HTERT RPE-1 (cell line): Measurements from ENCODE around the gene KMT2A.
"Not testable (repeated sequence)": the region's sequence is repeated elsewhere in the genome, so short reads cannot be mapped to it uniquely, and the experiment has no call there.

ENCODE experiments used
- in situ Hi-C: fragments of 300-500 bp; cut with MboI; formaldehyde crosslinking; loops from 4 replicates; pipeline ENCODE4 v1.14.3; 2020; ENCODE audit warnings: low sequenced_read_pairs

KMT2A gene

DNA sequence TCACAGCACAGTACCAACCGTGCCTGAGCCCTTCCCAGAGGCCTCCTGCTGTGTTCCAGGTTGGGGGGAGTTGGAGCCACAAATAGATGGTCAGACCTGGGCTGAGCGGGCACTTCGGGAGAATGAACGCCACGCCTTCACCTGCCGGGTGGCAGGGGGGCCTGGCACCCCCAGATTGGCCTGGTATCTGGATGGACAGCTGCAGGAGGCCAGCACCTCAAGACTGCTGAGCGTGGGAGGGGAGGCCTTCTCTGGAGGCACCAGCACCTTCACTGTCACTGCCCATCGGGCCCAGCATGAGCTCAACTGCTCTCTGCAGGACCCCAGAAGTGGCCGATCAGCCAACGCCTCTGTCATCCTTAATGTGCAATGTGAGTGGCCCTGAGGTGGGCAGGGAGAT is 95.8 kb downstream of the KMT2A start:
- in situ Hi-C loops: no loop called here

DNA sequence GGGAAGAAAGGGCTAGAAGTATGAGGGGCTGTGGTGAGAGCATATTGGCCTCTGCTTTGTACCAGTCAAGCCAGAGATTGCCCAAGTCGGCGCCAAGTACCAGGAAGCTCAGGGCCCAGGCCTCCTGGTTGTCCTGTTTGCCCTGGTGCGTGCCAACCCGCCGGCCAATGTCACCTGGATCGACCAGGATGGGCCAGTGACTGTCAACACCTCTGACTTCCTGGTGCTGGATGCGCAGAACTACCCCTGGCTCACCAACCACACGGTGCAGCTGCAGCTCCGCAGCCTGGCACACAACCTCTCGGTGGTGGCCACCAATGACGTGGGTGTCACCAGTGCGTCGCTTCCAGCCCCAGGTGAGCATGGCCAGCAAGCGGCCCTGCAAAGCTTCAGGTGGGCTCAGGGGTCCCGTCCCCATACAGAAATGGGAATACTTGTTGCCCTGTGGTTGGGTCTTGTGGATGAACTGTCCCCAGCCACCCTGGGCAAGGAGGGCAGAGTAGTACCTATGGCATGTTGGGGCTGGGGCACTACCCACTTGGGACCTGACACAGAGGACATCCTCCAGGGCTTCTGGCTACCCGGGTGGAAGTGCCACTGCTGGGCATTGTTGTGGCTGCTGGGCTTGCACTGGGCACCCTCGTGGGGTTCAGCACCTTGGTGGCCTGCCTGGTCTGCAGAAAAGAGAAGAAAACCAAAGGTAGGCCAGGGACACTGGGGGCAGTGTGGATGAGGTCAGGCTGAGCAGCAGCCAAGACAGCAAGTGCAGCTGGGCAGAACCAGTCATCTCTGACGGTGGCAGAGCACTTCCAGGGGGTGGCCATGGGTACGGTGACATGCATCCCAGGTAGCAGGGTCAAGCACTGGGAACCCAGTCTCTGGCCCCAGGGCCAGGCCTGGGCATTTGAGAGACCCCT is 96.8 kb downstream of the KMT2A start:
- in situ Hi-C loops: no loop called here

DNA sequence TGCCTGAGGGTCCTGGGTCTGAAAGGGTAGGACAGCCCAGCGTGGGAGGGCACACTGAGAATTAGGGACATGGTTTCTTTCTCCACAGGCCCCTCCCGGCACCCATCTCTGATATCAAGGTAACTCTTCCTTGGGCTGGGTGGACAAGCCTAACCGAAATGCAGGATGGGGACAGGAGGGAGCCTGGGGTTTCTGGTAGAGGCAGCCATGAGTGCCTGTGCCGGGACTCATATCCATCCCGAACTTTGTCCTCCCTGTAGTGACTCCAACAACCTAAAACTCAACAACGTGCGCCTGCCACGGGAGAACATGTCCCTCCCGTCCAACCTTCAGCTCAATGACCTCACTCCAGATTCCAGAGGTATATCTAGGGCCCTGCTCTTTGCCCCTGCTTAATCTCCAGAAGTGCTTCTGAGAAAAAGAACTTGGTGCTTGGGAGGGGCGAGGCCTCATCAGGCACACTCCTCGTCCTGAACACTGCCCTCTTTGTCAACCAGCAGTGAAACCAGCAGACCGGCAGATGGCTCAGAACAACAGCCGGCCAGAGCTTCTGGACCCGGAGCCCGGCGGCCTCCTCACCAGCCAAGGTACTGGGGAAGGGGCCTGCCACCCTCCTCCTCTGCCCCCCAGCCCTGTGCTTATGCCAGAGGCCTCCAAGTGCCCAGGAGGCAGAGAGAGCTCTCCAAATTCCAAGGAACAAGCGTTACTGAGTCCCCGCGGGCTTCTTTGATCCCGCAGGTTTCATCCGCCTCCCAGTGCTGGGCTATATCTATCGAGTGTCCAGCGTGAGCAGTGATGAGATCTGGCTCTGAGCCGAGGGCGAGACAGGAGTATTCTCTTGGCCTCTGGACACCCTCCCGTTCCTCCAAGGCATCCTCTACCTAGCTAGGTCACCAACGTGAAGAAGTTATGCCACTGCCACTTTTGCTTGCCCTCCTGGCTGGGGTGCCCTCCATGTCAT is 97.8 kb downstream of the KMT2A start:
- in situ Hi-C loops: no loop called here

DNA sequence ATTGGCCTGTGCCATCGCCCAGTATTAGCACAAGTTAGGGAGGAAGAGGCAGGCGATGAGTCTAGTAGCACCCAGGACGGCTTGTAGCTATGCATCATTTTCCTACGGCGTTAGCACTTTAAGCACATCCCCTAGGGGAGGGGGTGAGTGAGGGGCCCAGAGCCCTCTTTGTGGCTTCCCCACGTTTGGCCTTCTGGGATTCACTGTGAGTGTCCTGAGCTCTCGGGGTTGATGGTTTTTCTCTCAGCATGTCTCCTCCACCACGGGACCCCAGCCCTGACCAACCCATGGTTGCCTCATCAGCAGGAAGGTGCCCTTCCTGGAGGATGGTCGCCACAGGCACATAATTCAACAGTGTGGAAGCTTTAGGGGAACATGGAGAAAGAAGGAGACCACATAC is 99.0 kb downstream of the KMT2A start:
- in situ Hi-C loops: no loop called here

DNA sequence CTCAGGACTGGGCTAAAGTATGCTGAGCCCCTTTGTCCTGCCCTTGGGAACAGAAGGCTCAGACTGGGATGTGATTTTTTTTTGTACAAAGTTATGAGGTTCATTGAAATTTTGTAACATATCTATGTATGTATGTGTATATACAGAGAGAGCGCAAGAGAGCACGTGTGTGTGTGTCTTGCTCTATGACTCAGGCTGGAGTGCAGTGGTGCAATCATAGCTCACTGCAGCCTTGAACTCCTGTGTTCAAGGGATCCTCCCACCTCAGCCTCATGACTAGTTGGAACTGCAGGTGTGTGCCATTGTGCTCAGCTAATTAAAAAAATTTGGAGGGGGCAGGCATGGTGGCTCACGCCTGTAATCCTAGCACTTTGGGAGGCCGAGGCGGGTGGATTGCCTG is 100.4 kb downstream of the KMT2A start:
- in situ Hi-C loops: no loop called here

DNA sequence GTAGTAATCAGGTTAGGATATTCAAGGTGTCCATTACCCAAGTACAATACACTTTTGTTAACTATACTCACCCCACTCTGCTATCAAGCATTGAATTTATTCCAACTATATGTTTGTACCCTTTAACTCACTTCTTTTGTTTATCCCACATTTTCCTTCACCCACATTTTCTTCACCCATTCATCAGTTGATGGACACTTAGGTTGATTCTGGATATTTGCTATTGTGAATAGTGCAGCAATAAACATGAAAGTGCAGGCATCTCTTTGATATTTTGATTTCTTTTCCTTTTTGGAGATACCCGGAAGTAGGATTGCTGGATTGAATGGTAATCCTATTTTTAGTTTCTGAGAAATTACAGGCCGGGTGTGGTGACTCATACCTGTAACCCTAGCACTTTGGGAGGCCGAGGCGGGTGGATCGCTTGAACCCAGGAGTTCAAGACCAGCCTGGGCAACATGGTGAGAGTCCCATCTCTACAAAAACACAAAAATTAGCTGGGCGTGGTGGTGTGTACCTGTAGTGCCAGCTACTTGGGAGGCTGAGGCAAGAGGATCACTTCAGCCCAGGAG is 101.2 kb downstream of the KMT2A start:
- in situ Hi-C loops: no loop called here

DNA sequence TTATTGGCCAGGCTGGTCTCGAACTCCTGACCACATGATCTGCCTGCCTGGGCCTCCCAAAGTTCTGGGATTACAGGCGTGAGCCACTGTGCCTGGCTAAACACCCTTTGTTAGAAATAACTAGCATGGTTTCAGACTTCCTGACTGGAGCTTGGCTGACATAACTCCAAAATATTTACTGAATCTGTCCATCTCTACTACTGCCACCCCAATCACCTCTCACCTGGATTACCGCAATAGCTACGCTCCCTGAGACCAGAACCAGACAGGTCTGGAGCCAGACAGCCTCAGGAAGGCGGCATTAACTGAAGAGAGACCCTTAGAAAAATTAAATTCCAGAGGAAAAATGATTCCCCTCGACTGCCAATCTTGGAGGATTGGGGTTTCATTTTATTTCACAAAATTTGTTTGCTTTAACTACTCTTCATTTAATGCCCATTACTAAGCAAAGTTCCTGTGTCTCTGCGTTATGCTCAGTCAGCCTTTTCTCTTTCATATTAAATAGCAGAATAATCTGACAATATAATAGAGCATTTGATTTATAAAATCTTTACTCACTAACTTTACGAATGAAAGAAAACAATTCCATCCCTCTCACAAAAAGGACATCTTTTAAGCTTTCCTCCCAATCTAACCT is 107.8 kb downstream of the KMT2A start:
- in situ Hi-C loops: no loop called here

DNA sequence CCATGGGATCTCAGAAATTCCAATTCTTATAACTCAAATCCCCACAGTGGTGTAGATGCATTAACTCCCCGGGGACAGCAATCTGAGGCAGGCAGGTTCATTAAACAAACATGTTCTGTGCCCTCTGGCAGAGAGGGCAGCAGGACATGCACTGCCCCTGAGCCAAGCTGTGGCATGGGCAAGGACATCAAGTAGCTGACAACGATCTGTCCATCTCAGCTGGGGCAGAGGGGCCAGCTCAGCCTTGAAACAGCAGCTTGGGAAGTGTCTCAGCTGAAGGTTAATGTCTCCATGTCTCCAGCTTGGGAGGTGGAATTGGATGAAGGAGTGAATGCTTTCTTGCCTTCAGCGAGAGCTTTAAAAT is 108.3 kb downstream of the KMT2A start:
- in situ Hi-C loops: no loop called here

DNA sequence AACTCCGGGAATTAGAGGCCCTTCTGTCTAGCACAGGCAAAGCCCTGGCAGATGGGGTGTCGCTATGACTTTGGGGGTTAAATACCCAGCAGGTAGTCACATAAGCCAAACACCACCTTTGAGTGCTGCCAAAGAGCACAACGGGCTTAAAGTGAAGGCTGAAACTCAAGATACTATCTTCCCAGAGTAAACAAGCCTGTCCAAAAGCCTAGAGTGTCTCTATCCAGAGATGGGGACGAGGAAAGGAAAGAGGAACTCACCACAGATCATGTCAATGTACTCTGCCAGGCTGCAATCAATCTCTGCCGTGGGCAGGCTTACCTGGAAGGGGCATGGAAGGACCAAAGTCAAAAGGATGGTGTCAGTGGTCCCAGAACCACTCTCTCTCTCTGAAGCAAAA is 109.2 kb downstream of the KMT2A start:
- in situ Hi-C loops: no loop called here

DNA sequence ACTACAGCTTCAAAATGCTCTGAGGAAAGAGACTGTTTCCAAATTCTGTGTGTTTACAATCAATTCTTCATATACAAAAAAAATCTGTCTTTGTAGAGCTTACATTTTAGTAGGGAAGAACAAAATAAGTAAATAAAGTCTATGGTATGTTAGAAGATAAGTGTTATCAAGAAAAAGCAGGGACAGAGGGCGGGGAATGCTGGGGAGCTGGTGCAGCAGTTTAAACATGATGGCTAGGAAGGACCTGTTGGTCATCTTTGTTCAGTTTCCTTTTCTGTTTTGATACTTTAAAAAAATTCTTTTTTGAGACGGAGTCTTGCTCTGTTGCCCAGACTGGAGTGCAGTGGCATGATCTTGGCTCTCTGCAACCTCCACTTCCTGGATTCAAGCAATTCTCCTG is 110.8 kb downstream of the KMT2A start:
- in situ Hi-C loops: no loop called here

DNA sequence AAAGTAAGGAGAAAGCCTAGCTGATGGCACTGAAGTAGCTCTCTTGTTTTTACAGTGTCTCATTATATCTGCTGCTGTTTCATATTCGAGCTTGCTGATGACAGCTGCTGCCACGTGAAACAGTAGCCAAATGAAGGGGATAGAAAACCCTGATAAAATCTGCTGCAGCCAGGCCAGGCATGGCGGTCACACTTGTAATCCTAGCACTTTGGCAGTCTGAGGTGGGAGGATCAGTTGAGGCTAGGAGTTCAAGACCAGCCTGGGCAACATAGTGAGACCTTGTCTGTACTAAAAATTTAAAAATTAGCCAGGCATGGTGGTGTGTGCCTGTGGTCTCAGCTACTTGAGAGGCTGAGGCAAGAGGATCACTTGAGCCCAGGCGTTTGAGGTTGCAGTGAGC is 116.0 kb downstream of the KMT2A start:
- in situ Hi-C loops: no loop called here

DNA sequence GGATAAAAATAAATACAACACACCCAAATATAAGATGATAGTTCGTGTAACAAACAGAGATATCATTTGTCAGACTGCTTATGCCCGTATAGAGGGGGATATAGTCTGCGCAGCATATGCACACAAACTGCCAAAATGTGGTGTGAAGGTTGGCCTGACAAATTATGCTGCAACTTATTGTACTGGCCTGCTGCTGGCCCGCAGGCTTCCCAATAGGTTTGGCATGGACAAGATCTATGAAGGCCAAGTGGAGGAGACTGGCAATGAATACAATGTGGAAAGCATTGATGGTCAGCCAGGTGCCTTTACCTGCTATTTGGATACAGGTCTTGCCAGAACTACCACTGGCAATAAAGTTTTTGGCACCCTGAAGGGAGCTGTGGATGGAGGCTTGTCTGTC is 124.5 kb downstream of the KMT2A start:
- in situ Hi-C loops: no loop called here

DNA sequence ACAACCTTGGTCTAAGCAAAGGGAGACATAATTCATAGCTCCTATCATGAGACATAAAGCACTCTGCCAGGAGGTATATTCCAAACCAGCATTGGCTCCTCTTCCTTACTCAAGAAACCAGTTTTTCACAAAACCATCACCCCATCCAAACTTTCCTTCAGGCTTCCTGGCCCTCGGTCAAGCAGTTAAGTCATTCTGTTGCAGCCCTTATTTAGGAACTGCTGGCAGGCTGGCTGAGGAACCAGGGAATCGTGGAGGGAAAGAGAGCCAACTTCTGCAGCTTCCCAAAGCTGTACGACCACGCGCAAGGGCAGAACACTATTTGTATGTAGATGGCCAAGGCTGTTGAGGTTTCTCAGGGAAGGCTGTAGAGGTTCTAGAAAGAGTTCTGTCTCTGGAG is 128.8 kb downstream of the KMT2A start:
- in situ Hi-C loops: no loop called here

DNA sequence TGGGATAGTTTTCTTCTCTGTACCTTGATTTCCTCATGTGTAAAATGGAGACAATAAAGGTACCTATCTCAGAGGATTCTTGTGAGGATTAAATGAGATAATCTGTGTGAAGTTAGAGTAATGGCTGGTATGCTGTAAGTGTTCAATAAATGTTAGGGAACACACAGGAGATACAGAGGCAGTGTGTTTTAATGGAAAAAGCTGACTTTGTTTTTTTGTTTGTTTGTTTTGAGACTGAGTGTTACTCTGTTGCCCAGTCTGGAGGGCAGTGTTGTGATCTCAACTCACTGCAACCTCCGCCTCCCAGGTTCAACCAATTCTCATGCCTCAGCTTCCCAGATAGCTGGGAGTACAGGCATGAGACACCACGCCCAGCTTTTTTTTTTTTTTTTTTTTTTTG is 133.4 kb downstream of the KMT2A start:
- in situ Hi-C loops: no loop called here

DNA sequence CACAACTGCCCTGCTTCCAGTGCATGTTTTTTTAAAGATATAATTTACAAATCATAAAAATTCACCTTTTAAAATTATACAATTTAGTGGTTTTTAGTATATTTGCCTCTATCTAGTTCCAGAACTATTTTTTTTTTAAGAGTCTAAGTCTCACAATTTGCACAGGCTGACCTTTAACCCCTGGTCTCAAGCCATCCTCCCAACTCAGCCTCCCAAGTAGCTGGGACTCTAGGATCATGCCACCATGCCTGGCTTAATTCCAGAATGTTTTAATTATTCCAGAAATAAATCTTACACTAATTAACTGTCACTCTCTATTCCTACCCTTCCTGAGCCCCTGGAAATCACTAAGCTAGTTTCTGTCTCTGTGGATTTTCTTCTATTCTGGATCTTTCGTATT is 134.5 kb downstream of the KMT2A start:
- in situ Hi-C loops: no loop called here

DNA sequence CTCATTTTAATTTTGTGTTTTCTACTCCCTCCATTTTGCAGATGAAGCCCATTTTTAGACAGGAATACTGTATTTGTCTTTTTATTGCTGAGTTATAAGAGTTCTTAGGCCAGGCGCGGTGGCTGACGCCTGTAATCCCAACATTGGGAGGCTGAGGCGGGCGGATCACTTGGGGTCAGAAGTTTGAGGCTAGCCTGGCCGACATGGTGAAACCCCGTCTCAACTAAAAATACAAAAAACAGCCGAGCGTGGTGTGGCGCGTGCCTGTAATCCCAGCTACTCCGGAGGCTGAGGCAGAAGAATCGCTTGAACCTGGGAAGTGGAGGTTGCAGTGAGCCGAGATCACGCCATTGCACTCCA is 135.4 kb downstream of the KMT2A start:
- in situ Hi-C loops: not testable (repeated sequence)

DNA sequence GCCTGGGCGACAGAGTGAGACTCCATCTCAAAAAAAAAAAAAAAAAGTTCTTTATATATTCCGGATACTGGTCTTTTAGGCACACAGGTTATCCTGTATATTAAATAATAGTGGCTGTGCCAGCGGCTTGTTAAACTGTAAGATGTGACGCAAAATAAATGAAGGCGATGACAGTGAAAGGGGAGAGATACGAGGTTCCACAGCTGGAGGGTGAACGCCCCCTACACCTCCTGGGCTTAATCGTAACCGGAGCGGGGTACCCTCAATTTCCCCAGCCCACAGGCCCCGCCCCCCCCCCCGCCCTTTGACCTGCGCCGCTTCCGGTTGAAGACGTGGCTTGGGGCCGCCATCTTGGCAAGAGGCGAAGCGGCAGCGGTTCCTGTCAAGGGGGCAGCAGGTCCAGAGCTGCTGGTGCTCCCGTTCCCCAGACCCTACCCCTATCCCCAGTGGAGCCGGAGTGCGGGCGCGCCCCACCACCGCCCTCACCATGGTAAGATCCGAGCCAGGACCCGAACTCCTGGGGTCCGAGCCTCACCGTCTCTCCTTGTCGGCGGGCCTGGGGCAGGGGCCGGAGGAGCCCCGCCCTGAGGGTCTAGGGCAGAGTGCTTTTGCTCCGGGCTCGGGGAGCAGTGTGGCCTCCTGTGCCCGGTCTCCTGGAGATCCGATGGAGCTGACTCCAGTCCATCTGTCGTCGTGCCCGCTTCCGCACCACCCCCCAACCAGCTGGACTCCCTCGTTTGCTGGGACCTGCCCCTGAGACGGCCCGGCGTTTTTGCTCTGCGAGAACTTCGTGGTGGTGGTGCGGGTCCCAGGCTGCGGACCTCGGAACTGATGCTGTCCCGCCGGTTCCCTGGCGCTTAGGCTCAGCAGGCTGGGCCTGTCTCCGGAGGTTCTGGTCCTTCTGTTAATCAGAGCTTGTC is 136.0 kb downstream of the KMT2A start, which contains the start of gene ARCN1:
Gene ARCN1, plus strand, starts transcription at position 349 of the 920 bp plus-strand sequence. Its CDS starts 139 bp downstream, at position 488.
- in situ Hi-C loops: no loop called here

DNA sequence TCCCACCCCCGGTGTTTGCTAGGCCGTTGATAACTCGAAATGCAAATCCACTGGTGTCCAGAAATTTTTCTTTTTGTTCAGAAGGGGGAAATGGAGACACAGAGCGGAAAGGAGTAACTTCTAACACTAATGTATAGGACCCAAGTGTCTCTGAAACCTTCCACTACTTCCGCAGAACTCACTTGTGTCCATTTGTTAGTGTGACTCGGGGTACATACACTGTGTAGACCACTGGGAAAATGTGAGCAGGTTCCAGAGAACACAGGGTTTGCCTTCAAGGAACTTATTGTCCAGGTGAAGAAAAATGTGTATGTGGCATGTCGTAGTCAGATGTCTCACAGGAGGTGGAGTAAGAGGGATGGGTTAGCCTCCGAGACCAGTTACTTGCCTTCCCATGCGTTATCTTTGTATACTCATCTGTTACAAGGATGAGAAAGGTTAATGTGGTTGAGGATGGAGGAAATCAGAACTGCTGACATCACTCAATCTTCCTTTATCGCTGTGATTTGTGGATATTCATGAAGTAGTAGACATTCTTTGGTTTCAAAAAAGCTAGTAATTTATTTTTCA is 136.8 kb downstream of the KMT2A start:
- in situ Hi-C loops: no loop called here

DNA sequence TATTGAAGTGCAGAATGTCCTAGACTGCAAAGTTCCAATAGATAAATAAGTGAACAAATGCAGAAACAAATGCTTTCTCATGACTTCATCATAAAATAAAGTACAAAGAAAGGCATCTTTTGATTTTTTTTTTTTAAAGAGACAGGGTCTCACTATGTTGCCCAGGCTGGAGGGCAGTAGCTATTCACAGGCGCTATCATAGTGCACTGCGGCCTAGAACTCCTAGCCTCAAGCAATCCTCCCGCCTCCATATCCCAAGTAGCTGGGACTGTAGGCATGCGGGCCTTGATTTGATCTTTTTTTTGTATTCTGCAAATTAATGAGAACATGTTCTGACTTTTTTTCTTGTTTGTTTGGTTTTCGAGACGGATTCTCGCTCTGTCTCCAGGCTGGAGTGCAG is 138.3 kb downstream of the KMT2A start:
- in situ Hi-C loops: no loop called here
